Neural progenitor cell (in vitro differentiated cells): Measurements from ENCODE around the gene THBD. TPM values are rescaled to one million over a fixed set of nuclear protein-coding genes. Genes with fewer than 3 reads are reported as not detected.

Experiments
- DNase-seq: peaks from one replicate; pipeline ENCODE4 v3.0.0-alpha.2; 2016; ENCODE audit warnings: low spot score
- H2AFZ ChIP-seq: fragments of 200-600 bp; sonication (generic); replicated peaks from 2 replicates; pipeline ENCODE4 v1.6.1; 2016; ENCODE audit warnings: antibody characterized with exemption
- H3F3A ChIP-seq: fragments of 200-600 bp; sonication (generic); 2 replicates; pipeline ENCODE4 v1.6.1; 2016; ENCODE audit warnings: antibody characterized with exemption, low read depth
- H3K27ac ChIP-seq: fragments of 200-600 bp; sonication (generic); 2 replicates; pipeline ENCODE4 v1.5.1; 2016; ENCODE audit warnings: mild to moderate bottlenecking
- H3K27me3 ChIP-seq: fragments of 200-600 bp; sonication (generic); 2 replicates; pipeline ENCODE4 v1.6.1; 2016; ENCODE audit warnings: mild to moderate bottlenecking, moderate library complexity
- H3K36me3 ChIP-seq: fragments of 200-600 bp; sonication (generic); 2 replicates; pipeline ENCODE4 v1.5.1; 2016
- H3K4me1 ChIP-seq: fragments of 200-600 bp; sonication (generic); 2 replicates; pipeline ENCODE4 v1.6.1; 2016; ENCODE audit warnings: mixed run types
- H3K4me2 ChIP-seq: fragments of 200-600 bp; sonication (generic); 2 replicates; pipeline ENCODE4 v1.6.1; 2016
- H3K4me3 ChIP-seq: fragments of 200-600 bp; sonication (generic); 2 replicates; pipeline ENCODE4 v1.5.1; 2016
- H3K79me2 ChIP-seq: fragments of 200-600 bp; sonication (generic); 2 replicates; pipeline ENCODE4 v1.6.1; 2016; ENCODE audit warnings: low read depth
- H3K9ac ChIP-seq: fragments of 200-600 bp; sonication (generic); 2 replicates; pipeline ENCODE4 v1.6.1; 2016
- H3K9me3 ChIP-seq: fragments of 200-600 bp; sonication (generic); 2 replicates; pipeline ENCODE4 v1.5.1; 2016; ENCODE audit warnings: low read depth
- H4K20me1 ChIP-seq: fragments of 200-600 bp; sonication (generic); 2 replicates; pipeline ENCODE4 v1.6.1; 2016; ENCODE audit warnings: low read depth
- H3K27ac Mint-ChIP-seq: 3 replicates; pipeline ENCODE4 v1.8.0; 2021; ENCODE audit warnings: mixed read lengths
- H3K27me3 Mint-ChIP-seq: 2 replicates; pipeline ENCODE4 v1.8.0; 2022; ENCODE audit warnings: low read depth, mild to moderate bottlenecking, inconsistent platforms, moderate library complexity, mixed read lengths; ENCODE audit not compliant: insufficient read depth
- H3K36me3 Mint-ChIP-seq: 3 replicates; pipeline ENCODE4 v1.8.0; 2021; ENCODE audit warnings: mixed read lengths
- H3K4me1 Mint-ChIP-seq: 3 replicates; pipeline ENCODE4 v1.8.0; 2021; ENCODE audit warnings: mixed read lengths
- H3K4me3 Mint-ChIP-seq: 3 replicates; pipeline ENCODE4 v1.8.0; 2021; ENCODE audit warnings: mild to moderate bottlenecking, moderate library complexity, mixed read lengths
- H3K9me3 Mint-ChIP-seq: 3 replicates; pipeline ENCODE4 v1.8.0; 2020; ENCODE audit warnings: mixed read lengths
- CTCF ChIP-seq: fragments of 200-600 bp; sonication (generic); IDR thresholded peaks from 2 replicates; pipeline ENCODE4 v1.5.1; 2017; ENCODE audit warnings: antibody characterized with exemption, mild to moderate bottlenecking
- EZH2 ChIP-seq: fragments of 200-600 bp; sonication (generic); IDR thresholded peaks from 2 replicates; pipeline ENCODE4 v1.6.1; 2017; ENCODE audit warnings: antibody characterized with exemption, mild to moderate bottlenecking, moderate library complexity
- EZH2phosphoT487 ChIP-seq: fragments of 200-600 bp; sonication (generic); IDR thresholded peaks from 2 replicates; pipeline ENCODE4 v1.6.1; 2017; ENCODE audit warnings: antibody characterized with exemption
- total RNA-seq: library from RNA; depleted of rRNA; stranded (reverse); fragments of >200 nt; gene quantifications from 2 replicates; pipeline ENCODE4 v1.2.3, GENCODE V29; 2015; ENCODE audit warnings: low replicate concordance

THBD gene
- total RNA-seq, 1 donor from 2014 or later, result 0.15 TPM

GRCh38 chr20:23007462-23007861 is 42.0 kb downstream of the THBD start:
- no peak overlapping the region for H3K27ac ChIP-seq
- no peaks in the 10 kb centered on the region for H3K36me3 Mint-ChIP-seq
- no peak for DNase-seq
- H3K4me2 ChIP-seq, result no peak overlapping the region
- H3K9ac ChIP-seq, result no peak overlapping the region
- H3K9me3 ChIP-seq, result no peaks in the 10 kb centered on the region
- H3F3A ChIP-seq, result no peaks in the 10 kb centered on the region
- no peaks in the 10 kb centered on the region for H3K79me2 ChIP-seq
- no peaks in the 10 kb centered on the region for H3K4me1 ChIP-seq
- no peaks in the 10 kb centered on the region for H3K9me3 Mint-ChIP-seq
- no peak overlapping the region for H2AFZ ChIP-seq
- no peak overlapping the region for H3K4me3 Mint-ChIP-seq
- H3K4me1 Mint-ChIP-seq, result no peaks in the 10 kb centered on the region
- no peak overlapping the region for H3K27ac Mint-ChIP-seq
- peaks cover 5% of the 10 kb centered on the region for H3K27me3 Mint-ChIP-seq
- no peaks in the 10 kb centered on the region for H3K27me3 ChIP-seq
- H4K20me1 ChIP-seq, result no peaks in the 10 kb centered on the region
- H3K36me3 ChIP-seq, result no peaks in the 10 kb centered on the region
- H3K4me3 ChIP-seq, result no peak overlapping the region
- TF ChIP-seq EZH2 (no peak), CTCF (no peak), EZH2phosphoT487 (no peak)

- Histone ChIP-seq H3K27me3 (no peaks in the 10 kb centered on the region), H3F3A (no peaks in the 10 kb centered on the region), H3K4me3 (no peak overlapping the region), H3K4me2 (no peak overlapping the region), H2AFZ (no peak overlapping the region), H3K4me1 (no peaks in the 10 kb centered on the region), H3K9ac (no peak overlapping the region), H4K20me1 (no peaks in the 10 kb centered on the region), H3K27ac (no peak overlapping the region), H3K9me3 (no peaks in the 10 kb centered on the region), H3K79me2 (no peaks in the 10 kb centered on the region), H3K36me3 (no peaks in the 10 kb centered on the region)
- Mint-ChIP-seq H3K9me3 (no peaks in the 10 kb centered on the region), H3K36me3 (no peaks in the 10 kb centered on the region), H3K4me3 (no peak overlapping the region), H3K27ac (no peak overlapping the region), H3K27me3 (peaks cover 9% of the 10 kb centered on the region), H3K4me1 (no peaks in the 10 kb centered on the region)
- no peak for DNase-seq
- no peak for TF ChIP-seq CTCF
- TF ChIP-seq EZH2, result no peak
- no peak for TF ChIP-seq EZH2phosphoT487
Observed at GRCh38 chr20:23005776-23006175, 43.7 kb downstream of the THBD start.

GRCh38 chr20:23003881-23004460 is 45.5 kb downstream of the THBD start:
- Histone ChIP-seq H4K20me1 (no peaks in the 10 kb centered on the region), H3K9ac (no peak overlapping the region), H3K4me1 (no peaks in the 10 kb centered on the region), H3K9me3 (no peaks in the 10 kb centered on the region), H3K79me2 (no peaks in the 10 kb centered on the region), H3K27me3 (no peaks in the 10 kb centered on the region), H3F3A (no peaks in the 10 kb centered on the region), H3K4me3 (no peak overlapping the region), H2AFZ (no peak overlapping the region), H3K4me2 (no peak overlapping the region), H3K27ac (no peak overlapping the region), H3K36me3 (no peaks in the 10 kb centered on the region)
- Mint-ChIP-seq H3K36me3 (no peaks in the 10 kb centered on the region), H3K9me3 (no peaks in the 10 kb centered on the region), H3K4me1 (no peaks in the 10 kb centered on the region), H3K4me3 (no peak overlapping the region), H3K27ac (no peak overlapping the region), H3K27me3 (peaks cover 8% of the 10 kb centered on the region)
- TF ChIP-seq EZH2 (no peak), CTCF (no peak), EZH2phosphoT487 (no peak)
- no peak for DNase-seq
